OCI-LY3 (cell line): ENCODE results near the gene TNFAIP2.

Experiments used
- EZH2phosphoT487 ChIP-seq: fragments of 200-600 bp; shearing (Covaris generic); IDR thresholded peaks from 2 replicates; pipeline ENCODE4 v1.6.1; 2018; ENCODE audit warnings: antibody characterized with exemption, mixed run types, low read depth
- TF ChIP-seq, protein P1 (sequence below): fragments of 200-600, 300-600 bp; sonication (generic); IDR thresholded peaks from 2 replicates; pipeline ENCODE4 v1.5.1; 2014; ENCODE audit warnings: antibody characterized with exemption, low read length, low read depth

DNA sequence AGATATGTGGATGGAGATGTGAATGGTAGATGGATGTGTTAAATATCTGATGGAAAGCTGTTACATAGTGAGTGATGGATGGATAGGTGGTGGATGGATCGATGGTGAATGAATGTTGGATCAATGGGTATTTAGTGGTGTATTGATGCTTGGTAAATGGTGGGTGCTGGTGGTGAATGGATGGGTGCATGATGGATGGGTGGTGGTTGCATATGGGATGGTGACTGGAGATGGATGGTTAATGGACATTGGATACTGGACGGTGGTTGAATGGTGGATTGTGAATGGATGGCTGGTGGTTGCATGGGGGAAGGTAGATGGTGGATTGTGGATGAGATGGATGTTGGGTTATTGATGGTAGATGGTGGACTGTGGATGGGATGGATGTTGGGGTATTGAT is 41.3 kb upstream of the TNFAIP2 start:
- TF ChIP-seq, protein P1, sequence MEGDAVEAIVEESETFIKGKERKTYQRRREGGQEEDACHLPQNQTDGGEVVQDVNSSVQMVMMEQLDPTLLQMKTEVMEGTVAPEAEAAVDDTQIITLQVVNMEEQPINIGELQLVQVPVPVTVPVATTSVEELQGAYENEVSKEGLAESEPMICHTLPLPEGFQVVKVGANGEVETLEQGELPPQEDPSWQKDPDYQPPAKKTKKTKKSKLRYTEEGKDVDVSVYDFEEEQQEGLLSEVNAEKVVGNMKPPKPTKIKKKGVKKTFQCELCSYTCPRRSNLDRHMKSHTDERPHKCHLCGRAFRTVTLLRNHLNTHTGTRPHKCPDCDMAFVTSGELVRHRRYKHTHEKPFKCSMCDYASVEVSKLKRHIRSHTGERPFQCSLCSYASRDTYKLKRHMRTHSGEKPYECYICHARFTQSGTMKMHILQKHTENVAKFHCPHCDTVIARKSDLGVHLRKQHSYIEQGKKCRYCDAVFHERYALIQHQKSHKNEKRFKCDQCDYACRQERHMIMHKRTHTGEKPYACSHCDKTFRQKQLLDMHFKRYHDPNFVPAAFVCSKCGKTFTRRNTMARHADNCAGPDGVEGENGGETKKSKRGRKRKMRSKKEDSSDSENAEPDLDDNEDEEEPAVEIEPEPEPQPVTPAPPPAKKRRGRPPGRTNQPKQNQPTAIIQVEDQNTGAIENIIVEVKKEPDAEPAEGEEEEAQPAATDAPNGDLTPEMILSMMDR: no peak
- TF ChIP-seq EZH2phosphoT487: no peak
